ENCODE measurements around the gene NR1H4.
"Not testable (repeated sequence)": the region's sequence is repeated elsewhere in the genome, so short reads cannot be mapped to it uniquely, and the experiment has no call there.

The NR1H4 gene

GRCh38 chr12:100553936-100554335, 80.3 kb downstream of the NR1H4 start:
- Mint-ChIP-seq H3K4me1 (ENCODE audit: low read depth) (no peaks in the 10 kb centered on the region), H3K36me3 (ENCODE audit: low read depth) (no peaks in the 10 kb centered on the region), H3K4me3 (no peak overlapping the region), H3K27me3 (ENCODE audit: low read depth) (no peaks in the 10 kb centered on the region), H3K9me3 (no peaks in the 10 kb centered on the region), H3K27ac (no peak overlapping the region)
- DNase-seq (ENCODE audit: low spot score): no peak

- no peaks in the 10 kb centered on the region for H3K9me3 Mint-ChIP-seq
- no peaks in the 10 kb centered on the region for H3K4me1 Mint-ChIP-seq (ENCODE audit: low read depth)
- H3K27ac Mint-ChIP-seq: no peak overlapping the region
- no peak for DNase-seq (ENCODE audit: low spot score)
- H3K27me3 Mint-ChIP-seq (ENCODE audit: low read depth): no peaks in the 10 kb centered on the region
- H3K4me3 Mint-ChIP-seq: no peak overlapping the region
- H3K36me3 Mint-ChIP-seq (ENCODE audit: low read depth): no peaks in the 10 kb centered on the region
These were observed 81.0 kb downstream of the NR1H4 start for GRCh38 chr12:100554608-100555077.

- no peak overlapping the region for H3K27ac Mint-ChIP-seq
- H3K27me3 Mint-ChIP-seq (ENCODE audit: low read depth): no peaks in the 10 kb centered on the region
- H3K4me1 Mint-ChIP-seq (ENCODE audit: low read depth): no peaks in the 10 kb centered on the region
- H3K4me3 Mint-ChIP-seq: no peak overlapping the region
- no peaks in the 10 kb centered on the region for H3K36me3 Mint-ChIP-seq (ENCODE audit: low read depth)
- H3K9me3 Mint-ChIP-seq: no peaks in the 10 kb centered on the region
- no peak for DNase-seq (ENCODE audit: low spot score)
These were observed 82.1 kb downstream of the NR1H4 start for GRCh38 chr12:100555722-100556121.

- Mint-ChIP-seq H3K4me3 (no peak overlapping the region), H3K9me3 (no peaks in the 10 kb centered on the region), H3K36me3 (ENCODE audit: low read depth) (no peaks in the 10 kb centered on the region), H3K27ac (no peak overlapping the region), H3K27me3 (ENCODE audit: low read depth) (no peaks in the 10 kb centered on the region), H3K4me1 (ENCODE audit: low read depth) (no peaks in the 10 kb centered on the region)
- DNase-seq (ENCODE audit: low spot score): no peak
These were observed 83.7 kb downstream of the NR1H4 start for GRCh38 chr12:100557357-100557756.

- not testable (repeated sequence) for H3K9me3 Mint-ChIP-seq; H3K27me3 Mint-ChIP-seq (ENCODE audit: low read depth); DNase-seq (ENCODE audit: low spot score); H3K27ac Mint-ChIP-seq; H3K4me1 Mint-ChIP-seq (ENCODE audit: low read depth); H3K36me3 Mint-ChIP-seq (ENCODE audit: low read depth); H3K4me3 Mint-ChIP-seq
These were observed 85.6 kb downstream of the NR1H4 start for GRCh38 chr12:100559261-100559660.

GRCh38 chr12:100564090-100564489, 90.4 kb downstream of the NR1H4 start:
- Mint-ChIP-seq H3K27me3 (ENCODE audit: low read depth) (peaks cover 19% of the 10 kb centered on the region), H3K4me3 (no peak overlapping the region), H3K27ac (no peak overlapping the region), H3K4me1 (ENCODE audit: low read depth) (peaks cover 9% of the 10 kb centered on the region), H3K36me3 (ENCODE audit: low read depth) (no peaks in the 10 kb centered on the region), H3K9me3 (no peaks in the 10 kb centered on the region)
- no peak for DNase-seq (ENCODE audit: low spot score)

GRCh38 chr12:100564905-100565467, 91.3 kb downstream of the NR1H4 start:
- peaks cover 9% of the 10 kb centered on the region for H3K4me1 Mint-ChIP-seq (ENCODE audit: low read depth)
- H3K27me3 Mint-ChIP-seq (ENCODE audit: low read depth): peaks cover 19% of the 10 kb centered on the region
- no peak overlapping the region for H3K27ac Mint-ChIP-seq
- H3K4me3 Mint-ChIP-seq: no peak overlapping the region
- no peak for DNase-seq (ENCODE audit: low spot score)
- H3K9me3 Mint-ChIP-seq: no peaks in the 10 kb centered on the region
- H3K36me3 Mint-ChIP-seq (ENCODE audit: low read depth): no peaks in the 10 kb centered on the region

- no peaks in the 10 kb centered on the region for H3K36me3 Mint-ChIP-seq (ENCODE audit: low read depth)
- H3K4me1 Mint-ChIP-seq (ENCODE audit: low read depth): peaks cover 9% of the 10 kb centered on the region
- DNase-seq (ENCODE audit: low spot score): no peak
- no peak overlapping the region for H3K4me3 Mint-ChIP-seq
- no peak overlapping the region for H3K27ac Mint-ChIP-seq
- H3K27me3 Mint-ChIP-seq (ENCODE audit: low read depth): peaks cover 19% of the 10 kb centered on the region
- H3K9me3 Mint-ChIP-seq: no peaks in the 10 kb centered on the region
These were observed 92.4 kb downstream of the NR1H4 start for GRCh38 chr12:100565987-100566545.

GRCh38 chr12:100566887-100567637, 93.4 kb downstream of the NR1H4 start:
- no peaks in the 10 kb centered on the region for H3K36me3 Mint-ChIP-seq (ENCODE audit: low read depth)
- no peak overlapping the region for H3K4me3 Mint-ChIP-seq
- H3K4me1 Mint-ChIP-seq (ENCODE audit: low read depth): peaks cover 9% of the 10 kb centered on the region
- DNase-seq (ENCODE audit: low spot score): peak; percentile 24
- H3K9me3 Mint-ChIP-seq: no peaks in the 10 kb centered on the region
- peaks cover 19% of the 10 kb centered on the region for H3K27me3 Mint-ChIP-seq (ENCODE audit: low read depth)
- H3K27ac Mint-ChIP-seq: no peak overlapping the region

GRCh38 chr12:100567945-100568344, 94.3 kb downstream of the NR1H4 start:
- Mint-ChIP-seq H3K4me3 (no peak overlapping the region), H3K27me3 (ENCODE audit: low read depth) (peaks cover 18% of the 10 kb centered on the region), H3K4me1 (ENCODE audit: low read depth) (peaks cover 9% of the 10 kb centered on the region), H3K36me3 (ENCODE audit: low read depth) (no peaks in the 10 kb centered on the region), H3K27ac (no peak overlapping the region), H3K9me3 (no peaks in the 10 kb centered on the region)
- no peak for DNase-seq (ENCODE audit: low spot score)

- Mint-ChIP-seq H3K36me3 (ENCODE audit: low read depth) (no peaks in the 10 kb centered on the region), H3K4me1 (ENCODE audit: low read depth) (peaks cover 15% of the 10 kb centered on the region), H3K27ac (no peak overlapping the region), H3K9me3 (no peaks in the 10 kb centered on the region), H3K4me3 (peak overlapping the region; percentile 35), H3K27me3 (ENCODE audit: low read depth) (peaks cover 19% of the 10 kb centered on the region)
- no peak for DNase-seq (ENCODE audit: low spot score)
These were observed 98.5 kb downstream of the NR1H4 start for GRCh38 chr12:100572184-100572583.

GRCh38 chr12:100573292-100574186, 99.9 kb downstream of the NR1H4 start, which contains the start of gene GAS2L3:
Gene GAS2L3, plus strand, starts transcription at chr12:100573684. Its CDS starts 21,221 bp downstream, at chr12:100594905.
- peak; percentile 80 for DNase-seq (ENCODE audit: low spot score)
- peak within 1 kb of the TSS; percentile 94 for H3K4me3 Mint-ChIP-seq
- H3K9me3 Mint-ChIP-seq: no peaks in the 10 kb centered on the region
- peaks cover 8% of the 10 kb centered on the region for H3K4me1 Mint-ChIP-seq (ENCODE audit: low read depth)
- H3K27me3 Mint-ChIP-seq (ENCODE audit: low read depth): peaks cover 11% of the 10 kb centered on the region
- peak within 1 kb of the TSS; percentile 76 for H3K27ac Mint-ChIP-seq
- no peaks in the 10 kb centered on the region for H3K36me3 Mint-ChIP-seq (ENCODE audit: low read depth)

- Mint-ChIP-seq H3K36me3 (ENCODE audit: low read depth) (no peaks in the 10 kb centered on the region), H3K4me3 (peak overlapping the region; percentile 94), H3K4me1 (ENCODE audit: low read depth) (peaks cover 8% of the 10 kb centered on the region), H3K27ac (no peak overlapping the region), H3K9me3 (no peaks in the 10 kb centered on the region), H3K27me3 (ENCODE audit: low read depth) (peaks cover 9% of the 10 kb centered on the region)
- DNase-seq (ENCODE audit: low spot score): no peak
These were observed 100.8 kb downstream of the NR1H4 start for GRCh38 chr12:100574187-100575074.

Data from T-helper 2 cell treated with Interferon-gamma antibody and Interleukin-4, amounts not matched to agents 5 μg/mL and 100 μg/mL, for 36 hours (primary cell).